HG03175 (cell line): ENCODE data around the gene LIX1L.

Source experiments
- ATAC-seq: cut with Tn5 transposase; IDR thresholded peaks from one replicate; pipeline ENCODE4 v1.9.1; 2021; ENCODE audit warnings: mild to moderate bottlenecking, moderate library complexity; ENCODE audit not compliant: unreplicated experiment

The LIX1L gene

DNA sequence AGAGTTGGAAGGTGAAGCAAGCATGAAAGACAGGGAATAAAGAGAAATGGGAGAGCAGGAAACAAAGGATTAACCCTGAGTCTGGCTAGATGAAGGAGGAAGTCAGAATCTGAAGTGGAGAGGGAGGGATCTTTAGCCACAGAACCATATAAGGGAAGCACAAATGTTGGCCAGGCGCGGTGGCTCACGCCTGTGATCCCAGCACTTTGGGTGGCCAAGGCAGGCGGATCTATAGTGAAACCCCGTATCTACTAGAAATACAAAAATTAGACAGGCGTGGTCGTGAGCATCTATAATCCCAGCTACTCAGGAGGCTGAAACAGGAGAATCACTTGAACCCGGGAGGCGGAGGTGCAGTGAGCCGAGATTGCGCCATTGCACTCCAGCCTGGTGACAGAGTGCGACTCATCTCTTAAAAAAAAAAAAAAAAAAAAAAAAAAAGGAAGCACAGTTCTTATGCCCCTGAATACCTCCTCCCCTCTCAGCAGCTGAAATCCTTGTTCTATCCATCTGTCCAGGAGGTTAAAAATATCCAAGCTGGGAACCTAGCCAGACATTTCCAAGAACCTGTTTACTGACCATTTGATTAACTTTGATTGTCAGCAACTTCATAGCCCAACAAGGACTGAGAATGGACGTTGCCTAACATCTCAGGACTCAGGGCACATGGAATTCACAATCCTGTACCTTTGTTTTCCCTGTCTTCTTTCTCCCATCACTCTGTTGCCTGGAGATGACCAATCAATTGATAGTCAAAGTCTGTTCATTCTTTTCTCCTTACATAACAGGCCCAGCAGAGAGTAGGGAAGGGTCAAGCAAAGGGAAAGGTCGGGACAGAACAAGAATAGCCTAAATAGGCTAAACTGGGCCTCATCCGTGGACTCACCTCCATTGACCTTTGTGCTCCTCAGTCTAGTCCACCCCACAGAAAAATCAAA is 28.0 kb upstream of the LIX1L start:
- ATAC-seq: no peak

DNA sequence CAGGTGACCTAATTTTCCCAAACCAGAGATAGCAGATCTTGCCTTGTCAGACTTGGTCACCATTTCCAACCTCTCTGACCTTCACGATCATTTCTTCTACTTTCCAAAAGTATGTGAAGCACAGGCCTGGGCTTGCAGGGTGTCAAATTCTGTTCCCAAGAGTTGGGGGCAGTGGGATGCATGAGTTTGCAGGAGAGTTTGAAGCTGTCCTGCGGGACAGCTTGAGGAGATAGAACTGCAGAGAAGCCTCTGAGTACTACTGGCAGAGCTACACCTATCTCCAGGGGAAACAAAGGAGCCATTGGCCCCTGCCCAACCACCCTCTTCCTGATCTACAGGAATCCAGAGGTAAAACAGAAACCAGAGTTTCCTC is 27.3 kb upstream of the LIX1L start:
- no peak for ATAC-seq

DNA sequence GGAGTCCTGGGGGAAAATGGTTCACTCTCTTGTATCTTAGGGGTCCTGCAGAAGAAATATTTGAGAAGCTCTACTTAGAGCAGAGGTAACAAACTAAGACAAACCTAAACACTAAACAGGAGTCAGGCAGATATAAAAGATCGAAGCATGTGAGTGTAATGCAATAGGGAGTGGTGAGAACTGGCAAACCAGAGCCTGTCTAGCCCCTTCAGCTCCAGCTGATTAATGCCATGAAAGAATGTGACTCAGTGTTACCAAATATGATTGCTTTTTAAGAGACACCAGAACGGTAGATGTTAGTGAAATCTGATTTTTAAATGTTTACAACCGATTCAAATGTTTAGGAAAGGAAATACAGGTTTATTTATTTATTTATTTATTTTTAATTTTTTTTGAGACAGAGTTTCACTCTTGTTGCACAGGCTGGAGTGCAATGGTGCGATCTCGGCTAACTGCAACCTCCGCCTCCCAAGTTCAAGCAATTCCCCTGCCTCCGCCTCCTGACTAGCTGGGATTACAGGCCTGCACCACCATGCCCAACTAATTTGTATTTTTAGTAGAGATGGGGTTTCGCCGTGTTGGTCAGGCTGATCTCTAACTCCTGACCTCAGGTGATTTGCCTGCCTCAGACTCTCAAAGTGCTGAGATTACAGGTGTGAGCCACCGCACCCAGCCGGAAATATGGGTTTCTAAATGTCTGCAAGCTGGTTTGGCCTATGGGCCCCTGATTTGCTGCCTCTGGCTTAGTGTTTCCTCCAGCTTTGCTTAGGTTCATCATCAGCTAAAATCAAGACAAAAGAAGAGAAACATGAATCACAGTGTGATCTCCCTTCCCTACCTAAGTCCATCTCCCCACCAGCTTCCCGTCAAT is 26.4 kb upstream of the LIX1L start:
- no peak for ATAC-seq

DNA sequence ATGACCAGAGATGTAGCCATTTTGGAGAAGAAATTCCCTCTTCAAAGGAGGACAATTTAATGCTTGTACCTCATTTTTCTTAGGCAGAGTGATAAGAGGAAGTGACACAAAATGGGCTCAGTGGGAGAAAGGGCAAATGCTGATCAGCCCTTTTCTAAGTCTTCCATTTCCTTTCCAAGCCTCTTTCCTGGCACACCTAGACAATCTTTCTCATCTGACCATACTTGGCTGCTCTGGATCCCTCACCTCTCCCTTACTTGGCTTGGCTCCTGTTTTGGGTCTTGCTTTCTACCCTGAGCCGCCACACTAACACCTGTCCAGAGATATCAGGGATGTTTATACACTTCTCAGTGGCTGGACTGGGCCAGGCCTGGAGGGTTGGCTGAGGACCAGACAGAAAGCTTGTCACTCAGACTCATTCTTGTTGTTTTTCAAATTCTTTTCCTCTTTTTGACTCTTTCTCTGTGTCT is 25.4 kb upstream of the LIX1L start:
- ATAC-seq: no peak

DNA sequence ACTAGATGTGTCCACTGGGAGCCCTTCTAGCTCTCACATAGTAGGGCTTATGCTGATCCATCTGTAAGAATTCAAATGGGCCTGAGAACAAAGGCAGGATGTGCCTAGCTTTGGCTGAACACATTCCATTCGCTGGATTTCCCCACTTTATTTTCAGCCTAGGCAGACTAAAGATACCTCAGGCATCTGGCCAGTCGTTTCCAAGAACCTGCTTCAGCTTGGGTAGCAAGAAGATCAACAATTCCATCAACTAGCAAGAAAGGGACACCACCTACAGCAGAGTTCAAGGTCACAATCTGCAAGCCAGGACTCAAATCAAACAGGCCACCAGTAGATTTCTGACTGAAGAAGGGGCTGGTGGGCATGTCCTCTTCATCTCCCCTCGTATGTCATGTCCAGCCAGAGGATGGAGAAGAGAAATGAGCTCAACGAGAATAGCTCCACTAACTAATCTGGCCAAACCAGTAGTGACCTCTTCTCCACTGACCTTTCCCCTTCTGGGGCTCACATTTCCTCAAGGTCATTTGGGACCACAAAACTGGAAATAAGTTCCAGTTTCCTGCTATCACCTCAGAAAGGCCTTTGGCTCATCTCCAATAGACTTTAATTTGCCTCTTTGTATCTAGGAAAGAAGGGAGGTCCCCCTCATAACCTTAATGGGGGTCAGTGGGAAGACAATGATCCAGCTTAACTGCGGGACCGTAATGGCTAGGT is 24.4 kb upstream of the LIX1L start:
- ATAC-seq: no peak

DNA sequence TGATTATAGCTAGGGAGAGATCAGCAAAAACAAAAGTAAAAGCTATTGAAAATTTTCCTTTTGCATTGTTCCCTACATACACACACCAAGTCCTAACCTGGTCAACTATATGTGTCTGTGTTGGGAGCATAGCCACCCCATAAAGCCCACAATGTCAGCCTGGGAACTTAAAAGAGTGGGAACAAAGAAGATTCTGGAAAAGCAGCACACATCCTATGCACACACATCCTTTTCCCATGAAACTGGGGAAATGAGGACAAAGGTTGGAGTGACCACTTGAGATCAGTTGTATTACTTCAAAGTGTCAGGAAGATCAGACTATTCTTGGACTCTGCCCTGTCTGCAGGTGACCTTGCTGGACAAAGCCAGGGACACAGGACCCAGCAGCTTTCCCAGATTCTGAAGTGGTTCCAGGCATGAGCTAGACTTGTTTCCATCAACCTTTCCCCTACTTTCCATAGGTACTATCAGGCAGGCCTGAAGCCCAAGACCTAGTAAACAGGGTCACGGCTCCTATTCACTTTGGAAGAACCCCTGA is 22.7 kb upstream of the LIX1L start:
- no peak for ATAC-seq

DNA sequence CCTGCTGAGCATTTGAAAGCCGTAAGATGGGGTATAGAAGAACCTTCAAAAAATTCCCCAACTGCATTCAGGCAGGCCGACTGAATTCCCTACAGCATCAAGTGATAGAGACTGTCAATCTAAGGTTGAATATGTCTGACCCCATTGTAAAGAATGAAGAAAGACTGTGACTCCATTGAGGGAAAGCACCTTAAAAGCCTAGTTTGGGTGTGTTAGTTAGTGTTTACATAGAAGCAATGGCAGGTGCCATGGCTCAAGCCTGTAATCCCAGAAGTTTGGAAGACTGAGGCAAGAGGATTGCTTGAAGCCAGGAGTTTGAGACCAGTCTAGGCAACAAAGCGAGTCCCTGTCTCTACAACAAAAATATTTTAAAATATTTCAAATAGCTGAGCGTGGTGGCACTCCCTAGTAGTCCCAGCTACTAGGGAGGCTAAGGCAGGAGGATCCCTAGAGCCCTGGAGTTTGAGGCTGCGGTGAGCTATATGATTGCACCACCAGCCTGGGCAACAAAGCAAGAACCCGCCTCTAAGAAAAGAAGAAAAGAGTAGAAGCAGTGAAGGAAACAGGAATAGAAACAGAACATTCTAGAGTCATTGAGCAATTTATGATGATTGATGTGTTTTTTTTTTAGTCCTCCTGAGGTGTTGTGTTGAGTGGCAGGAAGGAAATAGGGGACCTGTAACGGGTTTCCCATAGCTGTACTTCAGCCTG is 22.1 kb upstream of the LIX1L start:
- ATAC-seq: peak; percentile 4

DNA sequence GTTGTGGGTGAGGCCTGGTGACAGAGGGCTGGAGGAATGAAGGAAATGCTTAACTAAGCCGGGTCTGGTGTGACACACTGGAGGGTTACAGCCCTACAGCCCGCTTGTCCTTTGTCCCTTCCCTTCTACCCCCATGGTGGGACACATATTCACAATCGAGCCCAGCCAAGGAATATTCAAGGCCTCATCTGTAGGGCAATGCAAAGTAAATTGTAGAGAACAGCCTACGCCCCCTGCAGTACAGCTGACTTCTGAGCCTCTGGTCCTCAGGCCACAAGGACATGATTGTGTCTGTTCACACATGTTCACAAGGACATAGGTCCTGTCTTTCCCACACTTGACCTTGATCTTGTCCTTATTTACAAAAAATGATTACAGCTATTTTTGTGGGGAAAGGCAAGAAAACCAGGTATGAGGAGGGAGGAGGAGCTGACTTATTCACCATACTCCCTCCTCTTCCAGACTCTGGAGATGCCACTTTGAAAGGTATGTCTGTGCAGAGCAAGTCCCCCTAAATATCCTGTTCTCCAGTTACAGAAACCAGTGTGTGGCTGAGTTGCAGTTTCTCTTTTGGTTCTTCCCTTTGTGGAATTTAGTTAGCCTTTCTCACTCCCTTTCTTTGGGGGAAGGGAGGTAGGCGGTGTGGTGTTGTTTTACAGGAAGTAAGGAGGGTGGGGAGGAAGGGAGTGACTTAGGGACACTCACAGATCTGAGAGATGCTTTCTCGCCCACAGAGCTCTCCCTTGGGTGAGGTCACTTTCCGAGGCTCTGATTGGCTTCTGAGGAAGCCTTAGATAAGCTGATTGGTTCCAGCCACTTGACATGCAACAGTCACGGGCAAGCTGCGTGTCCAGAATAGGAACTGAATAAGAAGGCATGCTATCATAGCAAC is 21.3 kb upstream of the LIX1L start:
- ATAC-seq: peak; percentile 93

DNA sequence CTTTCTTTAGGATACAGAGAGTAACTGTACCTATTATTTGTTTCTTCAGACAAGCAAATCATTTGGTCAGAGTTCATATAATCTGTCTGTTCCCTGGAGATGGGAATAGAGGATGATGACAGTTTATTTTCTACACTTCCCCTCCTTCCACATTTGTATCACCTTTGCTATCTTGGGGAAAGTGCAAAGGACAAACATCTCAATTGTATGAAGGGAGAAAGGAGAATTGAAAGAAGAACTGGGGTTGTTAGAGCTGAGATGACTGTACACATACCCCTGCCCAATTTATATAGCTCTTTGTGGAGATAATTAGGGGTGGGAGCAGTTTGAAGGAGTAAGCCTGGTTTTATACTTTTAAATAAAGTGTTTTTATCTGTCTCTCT is 20.6 kb upstream of the LIX1L start:
- no peak for ATAC-seq

DNA sequence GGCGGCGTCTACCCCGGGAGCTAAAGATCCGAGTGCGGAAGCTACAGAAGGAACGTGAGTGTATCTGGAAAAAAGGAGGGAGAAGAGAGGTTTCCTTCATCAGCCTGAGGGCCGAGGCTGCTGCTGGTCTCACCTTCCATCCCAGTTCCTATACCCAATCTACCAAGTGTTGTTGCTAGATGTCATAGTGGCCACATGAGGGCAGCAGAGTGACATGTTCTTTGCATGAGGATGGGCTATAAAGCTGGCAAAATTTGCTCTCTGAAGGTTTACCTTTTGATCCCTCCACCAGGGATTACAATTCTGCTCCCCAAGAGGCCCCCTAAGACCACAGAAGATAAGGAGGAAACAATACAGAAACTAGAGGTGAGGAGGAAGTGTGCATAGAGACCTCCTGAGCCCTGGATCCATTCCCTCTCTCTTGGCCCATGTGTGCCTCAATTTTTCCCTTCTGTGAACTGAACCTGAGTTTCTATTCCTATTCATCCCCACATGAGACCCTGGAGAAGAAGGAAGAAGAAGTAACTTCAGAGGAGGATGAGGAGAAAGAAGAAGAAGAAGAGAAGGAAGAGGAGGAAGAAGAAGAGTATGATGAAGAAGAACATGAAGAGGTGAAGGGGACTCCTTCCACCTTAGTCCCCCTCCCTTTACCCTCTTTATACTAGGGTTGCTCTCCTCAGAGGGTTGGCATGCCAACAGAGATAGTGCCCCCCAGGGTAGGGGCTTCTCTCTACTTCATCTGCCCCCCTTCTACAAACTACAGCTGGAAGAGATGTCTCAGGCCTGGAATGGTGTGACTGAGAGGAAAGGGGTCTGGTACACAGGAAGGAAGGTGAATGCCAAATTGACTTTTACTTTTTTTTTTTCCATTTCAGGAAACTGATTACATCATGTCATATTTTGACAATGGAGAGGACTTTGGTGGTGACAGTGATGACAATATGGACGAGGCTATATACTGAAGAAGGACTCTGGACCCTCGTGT is 20.0 kb upstream of the LIX1L start:
- ATAC-seq: no peak

DNA sequence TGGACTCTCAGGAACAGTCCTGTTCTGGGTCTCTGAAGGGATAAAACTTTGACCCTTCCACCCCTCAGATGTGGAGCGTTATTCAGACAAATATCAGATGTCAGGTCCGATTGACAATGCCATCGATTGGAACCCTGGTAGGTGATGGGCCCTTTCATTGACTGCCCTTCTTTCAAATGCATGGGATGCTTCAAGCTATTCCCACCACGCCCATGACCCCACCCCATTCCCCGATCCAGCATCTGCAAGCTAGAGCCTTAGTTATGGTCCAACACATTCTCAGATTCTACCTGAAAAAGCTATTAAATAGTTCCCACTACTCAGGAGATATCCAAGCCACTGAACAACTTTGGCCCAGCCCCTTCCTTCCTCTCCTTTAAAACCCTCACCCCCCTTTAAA is 19.2 kb upstream of the LIX1L start:
- ATAC-seq: no peak

DNA sequence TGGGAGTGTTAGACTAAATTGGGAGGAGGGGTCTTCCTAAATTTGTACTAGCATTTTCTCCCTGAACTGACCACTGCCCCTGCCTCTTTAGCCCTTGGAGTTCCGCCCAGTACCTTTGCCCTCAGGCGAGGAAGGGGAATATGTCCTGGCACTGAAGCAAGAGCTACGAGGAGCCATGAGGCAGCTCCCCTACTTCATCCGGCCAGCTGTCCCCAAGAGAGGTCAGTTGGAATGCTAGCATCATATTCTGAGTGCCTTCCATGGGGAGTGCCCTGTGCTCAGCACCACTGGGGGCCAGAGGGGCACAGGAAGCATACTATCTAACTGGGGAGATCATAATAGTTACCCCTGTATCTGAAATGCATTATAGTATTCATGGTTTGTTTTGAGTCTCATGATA is 17.4 kb upstream of the LIX1L start:
- ATAC-seq: no peak

DNA sequence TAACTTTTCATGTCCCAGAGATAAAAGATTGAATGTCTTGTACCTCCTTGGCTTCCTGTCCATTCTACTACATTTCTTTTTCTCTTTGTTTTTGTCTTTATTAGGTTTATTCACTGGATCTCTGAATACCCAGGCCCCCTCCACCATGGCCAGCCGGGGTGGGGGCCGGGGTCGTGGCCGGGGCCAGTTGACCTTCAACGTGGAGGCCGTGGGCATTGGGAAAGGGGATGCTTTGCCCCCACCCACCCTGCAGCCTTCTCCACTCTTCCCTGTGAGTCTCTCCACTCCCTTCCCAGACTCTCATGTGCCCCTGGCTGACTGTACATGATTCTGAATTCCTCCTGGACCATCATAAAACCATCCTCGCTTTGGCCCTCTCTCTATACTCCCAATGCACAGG is 16.9 kb upstream of the LIX1L start:
- no peak for ATAC-seq

DNA sequence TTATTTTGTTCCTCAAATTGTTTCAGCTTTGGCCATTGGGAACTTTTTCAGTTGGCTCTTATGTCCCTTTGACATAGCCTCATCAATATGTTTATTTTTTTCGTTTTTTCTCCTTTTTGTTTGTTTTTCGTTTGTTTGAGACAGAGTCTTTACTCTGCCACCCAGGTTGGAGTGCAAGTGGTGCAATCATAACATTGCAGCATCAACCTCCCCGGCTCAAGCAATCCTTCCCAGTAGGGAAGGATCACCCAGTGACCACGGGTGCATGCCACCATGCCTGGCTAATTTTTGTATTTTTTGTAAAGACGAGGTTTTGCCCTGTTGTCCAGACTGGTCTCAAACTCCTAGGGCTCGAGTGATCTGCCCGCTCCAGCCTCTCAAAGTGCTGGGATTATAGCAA is 14.8 kb upstream of the LIX1L start:
- ATAC-seq: no peak

DNA sequence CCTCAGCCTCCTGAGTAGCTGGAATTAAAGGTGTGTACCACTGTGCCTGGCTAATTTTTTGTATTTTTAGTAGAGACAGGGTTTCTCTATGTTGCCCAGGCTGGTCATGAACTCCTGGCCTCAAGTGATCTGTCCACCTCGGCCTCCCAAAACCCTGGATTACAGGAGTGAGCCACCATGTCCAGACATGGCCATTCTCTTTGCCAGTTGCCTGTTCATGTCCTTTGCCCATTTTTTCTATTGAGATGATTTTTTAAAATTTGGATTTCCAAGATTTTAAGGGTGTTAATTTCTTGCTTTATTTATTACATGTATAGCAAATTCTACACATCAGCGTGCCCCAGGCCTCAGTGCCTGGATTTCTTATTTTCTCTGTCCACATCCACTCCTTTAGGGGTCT is 9.5 kb upstream of the LIX1L start:
- ATAC-seq: no peak

DNA sequence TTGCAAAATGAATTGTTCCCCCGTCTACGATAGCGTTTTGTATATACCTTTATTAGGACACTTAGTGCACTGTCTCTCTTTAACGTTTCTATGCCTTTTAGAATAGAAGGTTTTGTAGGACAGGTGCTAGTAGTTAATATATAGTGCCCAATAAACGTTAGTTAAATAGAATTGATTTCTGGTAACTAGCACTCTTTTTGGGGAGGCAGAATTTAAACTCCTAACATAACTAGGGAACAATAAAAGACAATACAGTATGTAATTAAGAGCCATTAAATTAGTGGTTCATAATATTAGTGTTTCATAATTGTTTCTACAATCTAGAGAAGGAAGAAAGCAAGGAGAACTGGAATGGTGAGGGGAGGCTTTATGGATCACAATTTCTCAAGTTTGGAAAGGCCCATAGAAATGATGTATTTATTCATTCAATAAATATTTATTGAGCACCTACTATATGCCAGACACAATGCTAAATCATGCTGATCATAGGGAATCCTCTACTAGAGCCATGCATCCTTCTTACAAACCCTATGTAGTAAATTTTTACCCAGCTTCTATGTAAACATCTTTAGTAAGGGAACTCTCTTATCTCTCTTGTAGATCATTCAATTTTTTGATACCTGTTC is 7.4 kb upstream of the LIX1L start:
- no peak for ATAC-seq

DNA sequence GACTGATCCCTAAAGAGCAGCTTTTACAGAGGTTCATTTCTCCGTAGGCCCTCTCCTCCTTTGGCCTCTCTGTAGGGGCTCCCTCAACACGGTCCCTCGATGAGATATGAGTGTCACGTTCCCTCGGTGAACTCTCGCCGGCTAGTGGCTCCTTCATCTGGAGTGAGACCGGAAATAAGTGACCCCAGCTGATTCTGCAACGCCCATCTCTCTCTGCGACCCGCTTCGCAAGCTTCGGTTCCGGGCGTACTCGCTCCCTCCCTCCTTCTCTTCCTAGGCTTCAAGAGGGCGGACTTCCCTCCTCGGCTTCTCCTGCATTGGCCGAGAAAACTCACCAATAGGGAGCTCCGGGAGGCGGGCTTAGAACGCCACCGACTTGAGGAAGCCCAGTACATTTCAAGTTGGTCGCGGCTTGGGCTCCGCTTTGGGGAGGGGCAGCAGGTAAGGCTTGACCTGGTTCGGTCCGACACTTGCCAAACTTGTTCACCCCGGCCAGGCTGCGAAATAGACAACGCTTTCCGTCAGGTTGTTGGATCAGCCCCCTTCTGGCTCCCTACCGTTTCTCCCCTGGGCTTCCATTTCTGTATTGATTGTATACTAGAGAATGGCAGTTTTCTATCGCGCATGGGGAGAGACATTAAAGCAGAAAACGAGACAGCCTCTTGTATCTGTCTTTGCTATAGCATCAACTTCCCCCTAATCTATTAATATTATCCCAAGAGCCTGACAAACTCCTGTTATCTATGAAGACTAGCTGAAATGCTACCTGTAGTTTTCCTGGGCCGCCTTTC is 6.7 kb upstream of the LIX1L start, which contains the start of the genes ANKRD34A and POLR3GL:
Gene ANKRD34A (minus strand): TSS at position 248 of the 791 bp plus-strand sequence. CDS start 2,816 bp downstream, outside the sequence.
Gene POLR3GL (plus strand): TSS at position 363 of the 791 bp plus-strand sequence. CDS start 10,176 bp downstream, outside the sequence.
- peak; percentile 91 for ATAC-seq
